SKM-1 treated with dmso at 0.1 percent for 144 hours (cell line): Measurements from ENCODE around the gene ARRDC2.
A peak's percentile ranks its signal among the peaks of the same experiment; 100 is the strongest.
"Not testable (repeated sequence)": the region's sequence is repeated elsewhere in the genome, so short reads cannot be mapped to it uniquely, and the experiment has no call there.

Experiments
- DNase-seq: peaks from one replicate; lab custom pipeline; 2025; ENCODE audit not compliant: unreplicated experiment; lab: John Stamatoyannopoulos, UW

Gene ARRDC2

DNA sequence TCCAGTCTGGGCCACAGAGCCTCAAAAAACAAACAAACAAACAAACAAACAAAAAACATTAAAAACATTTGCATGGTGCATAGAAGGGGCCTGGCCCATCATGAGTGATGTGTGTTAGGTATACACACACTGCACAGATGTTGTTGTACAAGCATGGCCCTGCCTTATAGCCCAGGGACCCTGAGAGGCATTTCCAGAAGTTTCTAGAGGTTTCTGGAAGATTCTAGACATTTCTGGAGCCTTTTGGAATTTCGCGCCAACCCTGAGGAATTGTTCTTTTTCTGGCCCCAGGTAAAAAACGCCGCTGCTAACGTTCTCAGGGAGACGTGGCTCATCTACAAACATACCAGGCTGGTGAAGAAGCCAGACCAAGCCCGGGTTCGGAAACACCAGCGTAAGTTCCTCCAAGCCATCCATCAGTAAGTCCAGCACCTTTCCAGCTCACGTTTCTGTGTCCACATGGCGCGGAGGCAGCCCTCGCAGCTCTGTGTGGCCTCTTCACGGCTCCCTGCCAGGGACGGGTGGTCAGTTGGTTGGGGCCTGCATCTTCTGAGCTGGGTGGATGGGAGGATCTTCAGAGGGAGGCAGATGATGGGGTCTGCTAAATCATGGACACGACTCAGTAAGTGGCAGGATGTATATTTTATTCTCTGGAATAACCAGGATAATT, 18.4 kb upstream of the ARRDC2 start:
- DNase-seq = no peak

DNA sequence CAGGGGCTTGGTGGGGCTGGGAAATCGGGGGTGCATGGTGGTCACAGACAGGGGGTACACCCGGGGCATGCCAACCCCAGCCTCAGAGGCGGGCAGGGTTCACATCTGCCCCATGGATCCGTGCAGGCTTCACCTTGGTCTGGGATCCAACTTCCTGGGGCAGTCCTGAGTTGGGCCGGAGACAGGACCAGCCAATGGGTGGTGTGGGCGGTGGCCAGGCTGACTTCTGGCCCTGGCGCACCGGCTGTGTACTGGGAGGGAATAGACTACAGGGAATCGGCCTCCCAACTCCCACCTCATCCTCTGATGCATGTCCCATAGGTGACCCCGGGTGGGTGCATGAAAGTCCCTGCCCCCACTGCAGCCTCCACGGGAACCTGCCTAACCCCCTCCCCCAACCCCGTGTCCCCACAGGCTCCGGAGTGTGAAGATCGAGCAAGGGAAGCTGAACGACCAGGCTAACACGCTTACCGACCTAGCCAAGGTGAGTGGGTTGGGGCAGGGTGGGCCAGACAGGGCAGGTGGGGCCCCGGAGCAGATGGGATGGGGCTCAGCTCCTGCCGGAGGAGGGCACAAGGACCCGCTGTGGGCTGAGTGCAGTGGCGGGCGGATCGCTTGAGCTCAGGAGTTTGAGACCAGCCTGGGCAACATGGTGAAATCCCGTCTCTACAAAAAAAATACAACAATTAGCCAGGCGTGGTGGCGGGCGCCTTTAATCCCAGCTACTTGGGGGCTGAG, 14.7 kb upstream of the ARRDC2 start:
- no peak for DNase-seq

DNA sequence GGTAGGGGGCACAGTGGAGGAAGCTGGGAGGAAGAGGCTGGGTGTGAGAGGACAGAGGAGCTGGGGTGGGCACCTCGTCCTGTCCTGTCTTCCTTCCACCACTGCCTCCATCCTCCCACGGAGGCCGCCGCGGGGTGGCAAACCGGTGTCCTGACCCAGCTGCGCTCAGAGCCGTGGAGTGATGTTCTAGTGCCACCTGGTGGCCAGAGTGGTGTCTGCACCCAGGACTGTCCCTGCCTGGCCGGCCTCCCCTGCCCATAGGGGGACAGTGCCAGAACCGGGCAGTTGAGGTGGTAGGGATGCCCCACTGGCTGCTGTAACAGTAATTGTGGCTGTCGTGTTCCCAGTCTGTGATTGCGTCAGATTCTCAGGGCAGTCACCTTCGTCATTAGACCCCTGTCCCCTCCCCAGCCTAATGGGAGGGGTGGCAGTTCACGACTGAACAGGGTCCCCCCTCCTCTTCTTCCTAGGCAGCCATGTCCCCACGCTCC, 11.1 kb upstream of the ARRDC2 start:
- peak; percentile 81 for DNase-seq

DNA sequence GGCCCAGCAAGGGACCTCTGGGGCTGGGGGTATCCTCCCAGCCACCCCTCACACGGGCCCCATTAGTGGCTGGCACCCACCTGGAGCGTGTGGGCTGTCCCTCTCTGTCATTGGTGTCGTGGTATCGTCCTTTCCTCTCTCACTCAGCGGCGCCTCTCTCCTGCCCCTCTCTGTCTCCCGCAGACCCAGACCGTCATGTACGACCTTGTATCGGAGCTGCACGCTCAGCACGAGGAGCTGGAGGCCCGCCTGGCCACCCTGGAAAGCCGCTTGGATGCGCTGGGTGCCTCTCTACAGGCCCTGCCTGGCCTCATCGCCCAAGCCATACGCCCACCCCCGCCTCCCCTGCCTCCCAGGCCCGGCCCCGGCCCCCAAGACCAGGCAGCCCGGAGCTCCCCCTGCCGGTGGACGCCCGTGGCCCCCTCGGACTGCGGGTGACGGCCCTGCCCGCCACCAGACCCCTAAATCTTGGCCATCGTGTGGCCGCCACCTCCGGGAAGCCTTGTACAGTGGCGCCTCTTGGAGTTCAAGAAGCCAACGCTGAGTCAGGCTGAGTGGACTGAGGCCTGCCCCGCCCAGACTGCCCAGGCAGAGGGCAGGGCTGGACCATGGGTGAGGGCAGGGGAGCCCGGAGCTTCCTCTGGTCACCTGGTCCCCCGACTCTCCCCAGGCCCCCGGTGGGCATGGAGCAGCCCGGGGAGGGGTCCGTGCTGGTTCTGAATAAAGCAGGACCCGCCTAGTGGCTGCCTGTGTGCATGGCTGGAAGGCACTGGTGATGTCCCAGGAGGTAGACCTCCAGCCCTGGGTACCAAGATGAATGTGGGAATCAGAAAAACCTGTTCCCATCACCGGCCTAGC, 9.8 kb upstream of the ARRDC2 start:
- DNase-seq = no peak

DNA sequence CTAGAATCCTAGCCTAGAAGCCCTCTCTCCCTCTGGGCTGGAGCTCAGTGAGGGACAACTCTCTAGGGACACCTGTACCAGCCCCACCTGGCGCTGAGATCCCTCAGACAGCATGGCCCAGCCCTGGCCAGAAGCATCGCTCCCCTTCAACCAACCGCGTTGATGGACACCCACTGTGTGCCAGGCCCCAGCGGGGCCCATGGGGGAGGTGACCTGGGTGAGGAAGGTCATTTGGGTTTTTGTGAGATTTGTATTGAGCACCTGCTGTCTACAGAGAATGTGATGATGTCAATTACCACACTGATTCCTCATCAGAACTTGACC, 9.2 kb upstream of the ARRDC2 start:
- no peak for DNase-seq

DNA sequence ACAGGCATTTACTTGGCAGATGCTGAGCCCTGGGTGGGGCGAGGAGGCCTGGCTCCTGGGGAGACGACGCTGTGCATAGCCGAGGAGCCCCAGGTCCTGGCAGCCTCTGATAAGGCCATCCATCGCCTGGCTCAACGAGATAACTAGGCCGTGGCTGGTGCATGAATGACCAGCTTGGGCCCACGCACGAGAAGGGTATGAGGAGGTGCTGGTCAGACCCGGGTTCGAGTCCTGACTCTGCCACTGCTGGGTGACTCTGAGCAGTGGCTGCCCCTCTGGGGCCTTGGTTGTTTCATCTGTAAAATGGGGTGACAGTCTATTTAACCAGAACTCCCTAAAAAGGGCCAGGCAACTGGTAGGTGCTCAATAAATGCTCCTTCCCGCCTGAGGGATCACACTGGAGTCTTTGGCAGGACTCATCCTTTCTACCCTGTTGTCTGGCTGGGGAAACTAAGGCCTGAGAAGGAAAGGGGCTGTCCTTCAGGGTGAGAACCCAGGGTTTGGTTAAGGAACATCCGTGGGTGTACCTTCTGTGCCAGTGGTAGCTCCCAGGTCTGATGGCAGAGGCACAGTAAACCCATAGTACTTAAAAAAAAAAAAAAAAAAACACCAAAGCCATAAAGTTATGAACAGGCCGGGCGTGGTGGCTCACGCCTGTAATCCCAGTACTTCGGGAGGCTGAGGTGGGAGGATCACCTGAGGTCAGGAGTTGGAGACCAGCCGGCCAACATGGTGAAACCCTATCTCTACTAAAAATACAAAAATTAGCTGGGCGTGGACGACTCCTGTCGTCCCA, 8.1 kb upstream of the ARRDC2 start:
- no peak for DNase-seq

DNA sequence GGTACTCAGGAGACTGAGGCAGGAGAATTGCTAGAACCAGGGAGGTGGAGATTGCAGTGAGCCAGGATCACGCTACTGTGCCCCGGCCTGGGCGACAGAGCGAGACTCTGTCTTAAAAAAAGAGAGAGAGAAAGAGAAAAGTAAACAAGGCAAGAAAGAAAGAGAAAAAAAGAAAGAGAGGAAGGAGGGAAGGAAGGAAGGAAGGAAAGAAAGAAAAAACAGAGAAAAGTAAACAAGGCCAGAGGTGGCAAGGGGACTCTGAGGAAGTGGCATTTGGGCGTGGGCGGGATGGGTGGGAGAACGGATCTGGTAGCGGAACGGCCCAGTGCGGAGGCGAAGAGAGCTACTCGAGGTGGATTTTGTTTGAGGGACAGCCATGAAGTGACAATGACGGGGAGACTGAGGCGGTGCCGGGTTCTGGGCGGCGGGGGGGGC, 7.5 kb upstream of the ARRDC2 start:
- DNase-seq = no peak

DNA sequence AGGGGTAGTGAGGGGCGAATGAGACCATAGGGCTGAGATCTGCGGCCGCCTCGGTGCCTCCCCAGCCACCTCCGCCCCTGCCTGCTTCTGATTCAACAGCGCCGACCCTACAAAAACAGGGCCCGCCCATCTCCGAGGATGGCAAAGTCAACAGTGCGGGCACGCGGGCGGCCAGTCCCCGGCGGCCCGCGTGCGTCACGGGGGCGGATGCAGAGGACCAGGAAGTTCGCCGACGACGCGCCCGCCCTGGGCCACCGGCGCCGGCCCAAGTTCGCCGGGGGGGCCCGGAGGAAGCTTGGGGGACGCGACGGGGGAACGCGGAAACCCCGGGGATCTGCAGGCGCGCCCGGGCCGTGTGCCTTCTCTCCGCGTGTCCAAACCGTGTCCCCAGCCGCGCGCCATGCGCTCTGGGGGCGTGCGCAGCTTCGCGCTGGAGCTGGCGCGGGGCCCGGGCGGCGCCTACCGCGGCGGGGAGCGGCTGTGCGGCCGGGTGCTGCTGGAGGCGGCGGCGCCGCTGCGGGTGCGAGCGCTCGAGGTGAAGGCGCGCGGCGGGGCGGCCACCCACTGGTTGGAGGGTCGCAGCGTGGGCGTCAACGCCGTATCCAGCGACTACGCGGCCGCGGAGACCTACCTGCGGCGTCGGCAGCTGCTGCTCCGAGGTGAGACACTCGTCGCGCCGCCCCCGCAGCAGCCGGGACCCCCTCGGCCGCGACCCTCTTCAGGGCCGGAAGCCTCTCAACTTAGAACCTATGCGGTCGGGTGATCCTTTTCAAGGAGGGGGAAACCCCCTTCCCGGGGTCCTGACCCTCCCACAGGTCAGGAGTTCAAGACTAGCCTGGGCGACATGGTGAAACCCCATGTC, 6.8 kb upstream of the ARRDC2 start:
- peak; percentile 50 for DNase-seq

DNA sequence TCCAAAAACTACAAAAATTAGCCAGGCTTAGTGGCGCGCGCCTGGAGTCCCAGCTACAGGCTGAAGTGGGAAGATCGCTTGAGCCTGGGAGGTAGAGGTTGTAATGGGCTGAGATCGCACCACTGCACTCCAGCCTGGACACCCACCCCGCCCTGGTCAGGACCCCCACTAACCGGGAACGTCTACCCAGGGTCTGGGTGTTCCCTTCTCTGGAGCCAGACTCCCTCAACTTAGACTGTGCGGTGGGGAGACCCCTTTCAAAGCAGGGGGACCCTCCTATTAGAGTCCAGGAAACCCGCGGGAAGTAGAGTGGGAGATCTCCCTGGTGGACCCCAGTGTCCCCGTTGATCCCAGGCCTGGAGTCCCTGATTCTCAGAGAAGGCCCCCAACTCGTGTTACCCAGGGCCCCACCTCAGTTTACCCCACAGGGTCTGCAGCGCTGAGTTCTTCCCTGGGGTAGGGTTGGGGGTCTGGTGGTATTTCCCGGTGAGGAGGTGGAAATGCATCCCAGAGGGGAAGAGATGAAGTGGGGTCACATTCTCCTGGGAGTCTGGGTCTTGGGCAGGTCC, 6.1 kb upstream of the ARRDC2 start:
- no peak for DNase-seq

DNA sequence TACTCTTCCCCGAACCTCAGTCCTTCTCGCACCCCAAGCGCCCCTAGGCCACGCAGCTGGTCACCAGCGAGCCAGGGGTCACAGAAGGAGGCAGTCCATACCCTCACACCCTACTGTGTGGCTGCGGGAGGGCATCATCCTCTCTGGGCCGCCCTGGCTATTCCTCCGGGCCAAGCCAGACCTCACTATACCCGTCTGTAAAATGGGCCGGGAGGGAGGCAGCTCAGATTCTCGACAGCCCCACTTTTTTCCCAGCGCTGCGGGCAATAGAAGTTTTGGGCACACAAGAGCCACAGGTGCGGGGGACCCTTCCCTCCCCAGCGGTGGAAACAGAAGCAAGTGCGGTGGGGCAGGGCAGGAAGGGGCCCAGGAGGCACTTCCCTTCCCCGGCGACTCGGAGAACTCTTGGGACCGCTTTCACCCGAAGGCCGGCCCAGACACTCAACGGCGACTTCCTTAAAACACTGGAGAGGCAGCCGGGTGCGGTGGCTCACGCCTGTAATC, 5.6 kb upstream of the ARRDC2 start:
- peak; percentile 79 for DNase-seq

DNA sequence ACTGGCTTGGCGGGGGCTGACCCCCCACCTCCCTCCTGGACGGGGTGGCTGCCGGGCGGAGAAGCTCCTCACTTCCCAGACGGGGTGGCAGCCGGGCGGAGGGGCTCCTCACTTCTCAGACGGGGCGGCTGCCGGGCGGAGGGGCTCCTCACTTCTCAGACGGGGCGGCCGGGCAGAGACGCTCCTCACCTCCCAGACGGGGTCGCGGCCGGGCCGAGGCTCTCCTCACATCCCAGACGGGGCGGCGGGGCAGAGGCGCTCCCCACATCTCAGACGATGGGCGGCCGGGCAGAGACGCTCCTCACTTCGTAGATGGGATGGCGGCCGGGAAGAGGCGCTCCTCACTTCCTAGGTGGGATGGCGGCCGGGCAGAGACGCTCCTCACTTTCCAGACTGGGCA, 2.2 kb upstream of the ARRDC2 start:
- not testable (repeated sequence) for DNase-seq

DNA sequence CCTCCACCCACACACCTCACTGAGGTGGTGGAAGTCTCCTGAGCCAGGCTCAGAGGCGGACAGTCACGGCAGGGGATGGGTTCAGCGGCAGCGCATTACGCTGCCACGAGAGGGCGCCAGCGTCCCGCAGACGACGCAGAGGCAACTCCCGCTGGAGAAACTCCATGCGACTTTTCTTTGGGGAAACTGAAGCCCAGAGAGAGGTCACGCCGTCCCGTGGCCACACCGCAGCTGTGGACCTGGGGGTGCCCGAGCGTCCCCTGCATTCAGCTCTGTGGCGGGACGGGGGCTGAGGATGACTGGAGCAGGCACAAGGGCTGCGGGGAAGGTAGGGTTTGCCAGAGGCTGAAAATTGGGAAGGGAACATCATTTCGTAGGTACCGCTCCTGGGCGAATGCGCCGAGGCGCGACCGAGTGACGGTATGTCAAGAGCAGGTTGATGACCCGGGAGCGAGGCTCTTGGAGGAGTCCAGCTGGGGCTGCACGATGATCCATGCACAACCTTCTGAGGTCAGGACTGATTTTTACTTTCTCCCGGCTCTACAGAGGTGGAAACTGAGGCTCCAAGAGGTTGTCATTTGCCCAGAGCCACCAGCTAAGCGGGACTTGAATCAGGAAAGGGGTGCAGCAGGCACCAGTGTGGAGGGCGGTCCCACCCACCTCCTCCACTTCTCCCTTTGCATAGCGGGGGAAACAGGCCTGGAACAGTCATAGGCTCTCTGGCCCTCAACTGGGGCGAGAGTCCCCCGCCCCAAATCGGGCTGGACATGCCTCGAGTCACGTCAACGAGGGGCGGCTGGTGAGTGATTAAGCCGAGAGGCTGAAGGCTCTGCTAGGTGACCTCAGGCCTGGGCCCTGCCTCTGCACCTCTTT, 690 bp upstream of the ARRDC2 start:
- peak; percentile 47 for DNase-seq

DNA sequence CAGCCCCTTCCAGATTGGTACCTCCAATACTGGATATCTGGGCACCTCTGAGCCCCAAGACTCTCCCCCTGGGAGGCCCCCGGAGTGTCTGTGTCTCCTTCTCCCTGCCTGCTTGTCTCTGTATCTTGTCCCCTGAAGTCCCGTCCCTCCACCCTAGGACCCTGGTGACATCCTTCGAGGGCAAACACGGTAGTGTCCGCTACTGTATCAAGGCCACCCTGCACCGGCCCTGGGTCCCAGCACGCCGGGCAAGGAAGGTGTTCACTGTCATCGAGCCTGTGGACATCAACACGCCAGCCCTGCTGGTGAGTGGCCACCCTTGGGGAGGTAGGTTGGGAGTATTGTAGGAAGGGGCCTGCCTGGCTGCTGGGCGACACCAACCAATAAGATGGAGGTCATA, 844 bp downstream of the ARRDC2 start:
- no peak for DNase-seq

DNA sequence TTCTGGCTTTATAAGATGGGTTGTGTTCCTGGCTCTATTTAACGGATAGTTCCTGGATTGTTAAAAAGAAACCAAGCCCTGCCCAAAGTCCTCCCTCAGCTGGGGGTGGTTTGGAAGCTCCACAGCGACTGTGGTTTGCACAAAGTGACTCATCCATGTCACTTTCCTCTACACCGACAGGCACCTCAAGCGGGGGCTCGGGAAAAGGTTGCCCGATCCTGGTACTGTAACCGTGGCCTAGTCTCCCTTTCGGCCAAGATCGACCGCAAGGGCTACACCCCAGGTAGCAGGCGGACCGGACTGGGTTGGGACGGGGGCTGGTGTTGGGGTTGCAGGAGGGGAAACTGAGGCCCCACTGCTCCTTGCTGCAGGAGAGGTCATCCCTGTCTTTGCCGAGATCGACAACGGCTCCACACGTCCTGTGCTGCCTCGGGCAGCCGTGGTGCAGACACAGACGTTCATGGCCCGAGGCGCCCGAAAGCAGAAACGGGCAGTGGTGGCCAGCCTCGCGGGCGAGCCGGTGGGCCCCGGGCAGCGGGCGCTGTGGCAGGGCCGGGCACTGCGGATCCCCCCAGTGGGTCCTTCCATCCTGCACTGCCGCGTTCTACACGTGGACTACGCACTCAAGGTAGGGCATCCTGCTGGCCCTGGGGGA, 1.6 kb downstream of the ARRDC2 start:
- DNase-seq = no peak

DNA sequence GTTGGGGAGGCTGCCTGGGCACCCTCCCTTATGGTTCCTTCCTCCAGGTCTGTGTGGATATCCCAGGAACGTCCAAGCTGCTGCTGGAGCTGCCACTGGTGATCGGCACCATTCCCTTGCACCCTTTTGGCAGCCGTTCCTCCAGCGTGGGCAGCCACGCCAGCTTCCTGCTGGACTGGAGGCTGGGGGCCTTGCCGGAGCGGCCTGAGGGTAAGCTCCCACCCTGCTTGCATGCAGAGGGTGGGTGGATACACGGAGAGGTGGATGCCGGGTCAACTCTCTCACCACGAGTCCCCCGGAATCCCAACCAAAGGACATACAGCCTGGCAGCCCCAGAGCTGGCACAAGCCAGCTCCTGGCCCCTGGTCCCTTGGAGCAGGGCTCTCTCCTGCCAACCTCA, 2.2 kb downstream of the ARRDC2 start:
- no peak for DNase-seq

DNA sequence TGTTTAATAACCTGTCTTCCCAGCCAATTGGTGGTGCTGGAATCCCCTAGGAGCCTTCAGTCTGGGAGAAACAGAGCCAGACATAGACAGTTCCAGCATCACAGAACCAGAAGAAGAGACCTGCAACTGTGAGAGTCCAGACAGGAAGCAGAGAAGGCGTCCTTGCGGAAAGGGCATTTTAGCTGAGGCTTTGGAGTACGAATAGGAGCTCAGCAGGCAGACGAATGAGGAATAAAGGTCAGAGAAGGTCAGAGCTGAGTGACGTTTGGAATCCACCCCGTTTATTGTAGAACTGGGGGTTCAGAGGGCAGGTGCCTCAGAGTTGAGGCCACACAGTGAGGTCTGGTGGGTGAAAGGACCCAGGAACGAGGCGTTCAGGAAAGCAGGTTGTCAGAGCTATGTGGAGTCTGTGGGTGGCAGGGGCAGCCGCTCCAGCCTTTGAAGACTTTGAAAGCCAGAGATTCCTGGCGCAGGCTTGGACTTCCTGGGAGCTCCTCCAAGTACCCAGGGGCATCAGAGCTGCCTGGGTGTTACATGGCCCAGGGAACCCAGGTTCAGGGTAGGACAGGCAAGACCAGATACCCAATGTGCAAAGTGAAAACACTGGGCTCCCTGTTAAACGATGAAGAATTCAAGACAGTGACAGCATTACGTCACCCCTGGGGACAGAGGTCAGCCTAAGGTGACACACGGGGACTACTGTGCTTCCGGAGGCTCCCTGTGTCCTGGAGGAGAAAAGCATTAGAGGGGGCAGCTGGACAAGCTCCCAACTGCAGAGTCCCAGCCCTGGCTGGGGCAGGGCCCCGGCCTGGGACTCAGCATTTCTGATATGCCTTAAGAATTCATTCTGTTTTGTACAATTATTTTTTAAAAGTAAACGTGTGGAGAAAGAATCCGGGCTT, 5.5 kb downstream of the ARRDC2 start:
- no peak for DNase-seq

DNA sequence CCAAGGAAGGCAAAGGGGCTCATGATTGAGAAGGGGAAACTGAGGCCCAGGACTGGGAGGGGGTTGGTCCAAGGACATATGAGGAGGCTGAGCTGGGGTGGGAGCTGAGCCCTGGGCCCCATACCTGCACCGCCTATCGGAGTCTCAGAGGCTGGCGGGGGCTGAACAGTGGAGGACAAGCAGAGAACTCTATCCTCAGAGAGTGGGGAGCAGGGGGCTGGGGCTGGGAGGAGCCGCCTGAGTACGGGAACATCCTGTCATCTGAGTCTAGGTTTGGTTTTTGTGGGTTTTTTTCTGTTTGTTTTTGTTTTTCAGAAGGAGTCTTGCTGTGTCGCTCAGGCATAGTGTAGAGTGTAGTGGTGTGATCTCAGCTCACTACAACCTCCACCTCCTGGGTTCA, 6.2 kb downstream of the ARRDC2 start:
- no peak for DNase-seq
